GM10248 (cell line): Measurements from ENCODE around the gene SMIM38.

Experiments used
- CTCF ChIA-PET: fragments of 300-600 bp; sonication (Branson Sonifier 250); formaldehyde crosslinking; extraction: SDS; loops from one replicate; lab custom pipeline; 2021; ENCODE audit warnings: antibody characterized with exemption; lab: Yijun Ruan, JAX
- POLR2A ChIA-PET: fragments of 350-650 bp; sonication (Branson Sonifier 250); formaldehyde crosslinking; extraction: SDS; loops from one replicate; lab custom pipeline; 2020; ENCODE audit warnings: antibody characterized with exemption; lab: Yijun Ruan, JAX
- DNase-seq: peaks from one replicate; pipeline ENCODE4 v3.0.0; 2012; ENCODE audit errors: extremely low spot score
- TF ChIP-seq, protein P1 (sequence below): IDR thresholded peaks from 2 replicates; pipeline ENCODE4 v1.5.1; 2012; ENCODE audit warnings: mild to moderate bottlenecking, low read depth; ENCODE audit errors: extremely low read depth, missing control alignments, control extremely low read depth

Gene SMIM38

DNA sequence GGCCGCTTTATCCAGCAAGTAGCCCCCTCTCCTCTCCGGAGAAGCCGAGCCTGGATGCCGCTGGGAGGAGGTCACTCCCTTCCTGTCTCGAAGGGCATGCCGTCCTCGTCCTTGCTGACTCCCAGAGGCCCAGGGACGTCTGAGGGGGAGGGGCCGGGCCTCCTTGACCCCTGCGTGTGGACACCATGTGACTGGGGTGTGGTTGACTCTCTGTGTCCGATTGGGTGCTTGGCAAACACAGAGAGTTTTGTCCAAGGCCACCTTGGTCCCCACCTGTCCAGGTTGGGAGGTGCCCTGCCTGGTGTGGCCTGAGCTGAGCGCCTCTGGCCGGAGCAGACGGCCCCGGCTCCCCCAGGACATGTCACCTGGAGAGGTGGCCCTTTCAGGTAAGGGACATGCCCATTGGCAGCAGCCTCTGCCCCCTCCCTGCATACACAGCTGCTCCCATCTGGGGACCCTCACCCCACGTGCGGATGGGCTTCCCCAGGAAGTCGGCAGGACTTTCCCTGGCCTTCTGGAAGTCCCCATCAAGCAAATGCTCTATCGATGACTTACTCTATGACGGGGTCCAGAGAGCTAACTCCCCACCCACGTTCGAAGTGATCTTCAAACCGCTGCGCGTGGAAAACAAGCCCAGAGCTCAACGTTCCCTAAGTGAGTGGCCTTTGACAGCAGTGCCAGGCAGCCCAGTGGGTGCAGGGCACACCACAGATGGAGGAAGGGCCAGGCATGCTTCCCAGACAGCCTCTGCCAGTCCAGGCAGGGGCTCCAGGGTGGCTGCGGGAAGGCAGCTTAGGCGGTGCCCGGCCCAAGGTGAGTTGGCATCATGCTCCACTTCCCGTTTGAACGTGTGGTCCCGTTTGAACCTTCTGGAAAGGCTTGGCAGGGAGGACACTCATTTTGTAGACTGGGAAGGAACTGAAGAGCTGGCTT lies at the start of gene SMIM38:
Gene SMIM38, plus strand, starts transcription at position 634 of the 933 bp plus-strand sequence. CDS start 1,912 bp downstream, outside the sequence.
- TF ChIP-seq, protein P1, sequence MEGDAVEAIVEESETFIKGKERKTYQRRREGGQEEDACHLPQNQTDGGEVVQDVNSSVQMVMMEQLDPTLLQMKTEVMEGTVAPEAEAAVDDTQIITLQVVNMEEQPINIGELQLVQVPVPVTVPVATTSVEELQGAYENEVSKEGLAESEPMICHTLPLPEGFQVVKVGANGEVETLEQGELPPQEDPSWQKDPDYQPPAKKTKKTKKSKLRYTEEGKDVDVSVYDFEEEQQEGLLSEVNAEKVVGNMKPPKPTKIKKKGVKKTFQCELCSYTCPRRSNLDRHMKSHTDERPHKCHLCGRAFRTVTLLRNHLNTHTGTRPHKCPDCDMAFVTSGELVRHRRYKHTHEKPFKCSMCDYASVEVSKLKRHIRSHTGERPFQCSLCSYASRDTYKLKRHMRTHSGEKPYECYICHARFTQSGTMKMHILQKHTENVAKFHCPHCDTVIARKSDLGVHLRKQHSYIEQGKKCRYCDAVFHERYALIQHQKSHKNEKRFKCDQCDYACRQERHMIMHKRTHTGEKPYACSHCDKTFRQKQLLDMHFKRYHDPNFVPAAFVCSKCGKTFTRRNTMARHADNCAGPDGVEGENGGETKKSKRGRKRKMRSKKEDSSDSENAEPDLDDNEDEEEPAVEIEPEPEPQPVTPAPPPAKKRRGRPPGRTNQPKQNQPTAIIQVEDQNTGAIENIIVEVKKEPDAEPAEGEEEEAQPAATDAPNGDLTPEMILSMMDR: no peak
- DNase-seq: peak; percentile 76
- CTCF ChIA-PET: interaction anchor here (0.7 to 3.0 kb wide), 13 partner anchors 10 to 515 kb away, joined by 3 to 15 read pairs (median 4); partner anchors contain the start of gene MYEOV
- POLR2A ChIA-PET: interaction anchor here (0.8 to 1.8 kb wide), 3 partner anchors 11 to 695 kb away, joined by 3 to 7 read pairs (median 3); partner anchors contain the start of gene PPP6R3

DNA sequence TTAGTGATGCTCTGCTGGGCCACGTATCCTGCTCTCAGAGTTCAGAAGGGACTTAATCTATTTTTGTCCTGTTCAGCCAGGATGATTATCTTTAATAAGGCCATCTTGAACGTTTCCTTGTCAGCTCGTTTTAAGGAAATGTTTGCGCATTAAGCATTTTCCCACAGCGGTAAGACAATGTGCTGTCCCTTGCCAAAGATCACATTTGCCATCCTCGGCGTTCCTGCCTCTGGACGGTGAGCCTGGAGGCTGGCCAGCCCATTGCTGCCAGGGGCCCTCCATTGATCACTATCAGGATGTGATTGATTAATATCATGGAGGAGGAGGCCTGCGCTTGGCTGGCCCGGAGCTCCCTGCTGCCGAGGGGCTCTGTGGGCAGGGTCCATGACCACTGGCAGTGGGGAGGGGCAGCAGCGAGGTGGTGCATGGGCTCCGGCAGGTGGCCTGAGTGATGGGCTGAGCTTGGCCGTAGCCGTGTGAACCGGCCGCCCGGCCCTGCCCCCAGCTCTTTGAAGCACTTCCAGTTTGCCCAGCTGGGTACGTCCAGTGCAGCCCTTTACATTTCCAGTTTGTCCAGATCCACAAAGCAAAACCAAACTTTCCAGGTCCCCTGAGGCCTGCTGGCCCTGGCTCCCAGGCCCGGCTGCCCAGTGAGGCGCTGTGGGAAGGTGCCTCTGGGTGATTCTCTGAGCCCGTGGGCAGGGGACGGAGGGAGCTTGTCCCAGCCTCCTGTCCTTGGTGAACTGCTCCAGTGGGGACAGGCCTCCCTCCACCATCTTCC lies 49.5 kb upstream of the SMIM38 start:
- TF ChIP-seq, protein P1: no peak
- CTCF ChIA-PET: interaction anchor here (0.9 to 1.3 kb wide), 3 partner anchors 17 to 564 kb away, joined by 3 read pairs; no protein-coding TSS in a partner anchor
- no peak for DNase-seq
- POLR2A ChIA-PET: no interaction called here

DNA sequence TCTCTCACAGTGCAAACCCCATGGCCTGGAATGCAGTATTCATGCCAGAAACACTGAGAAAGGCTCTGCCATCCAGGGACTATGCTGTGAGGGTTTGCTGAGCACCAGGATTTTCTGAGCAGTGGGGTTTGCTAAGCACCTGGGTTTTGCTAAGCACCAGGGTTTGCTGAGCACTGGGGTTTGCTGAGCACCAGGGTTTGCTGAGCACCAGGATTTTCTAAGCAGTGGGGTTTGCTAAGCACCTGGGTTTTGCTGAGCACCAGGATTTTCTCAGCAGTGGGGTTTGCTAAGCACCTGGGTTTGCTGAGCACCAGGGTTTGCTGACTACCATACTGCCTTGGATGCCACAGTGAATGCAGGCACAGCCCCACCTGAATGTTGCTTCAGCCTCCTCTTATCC lies 48.3 kb upstream of the SMIM38 start:
- DNase-seq: no peak
- ChIA-PET CTCF (no interaction called here), POLR2A (no interaction called here)
- TF ChIP-seq, protein P1: no peak

DNA sequence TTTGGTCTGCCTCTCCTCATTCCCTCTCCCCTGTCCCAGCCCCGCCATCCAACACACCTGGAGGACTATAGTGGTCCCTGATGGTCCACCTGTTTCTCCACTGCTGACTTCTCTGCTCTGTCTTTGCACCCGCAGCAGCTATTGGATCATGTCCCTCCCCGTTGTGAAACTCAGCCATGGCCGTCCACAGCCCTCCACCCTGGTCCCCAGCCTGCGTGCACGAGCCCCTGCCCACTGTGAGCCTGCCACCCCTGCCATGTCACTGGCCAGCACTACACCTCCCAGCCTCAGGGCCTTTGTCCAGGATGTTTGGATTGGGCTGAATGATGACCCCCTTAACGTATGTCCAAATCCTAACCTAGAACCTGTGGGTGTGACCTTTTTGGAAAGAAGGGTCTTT lies 47.7 kb upstream of the SMIM38 start:
- CTCF ChIA-PET: interaction anchor here (1.1 kb wide), 1 partner anchor 18 kb away, joined by 5 read pairs; no protein-coding TSS in a partner anchor
- POLR2A ChIA-PET: no interaction called here
- TF ChIP-seq, protein P1: no peak
- no peak for DNase-seq

DNA sequence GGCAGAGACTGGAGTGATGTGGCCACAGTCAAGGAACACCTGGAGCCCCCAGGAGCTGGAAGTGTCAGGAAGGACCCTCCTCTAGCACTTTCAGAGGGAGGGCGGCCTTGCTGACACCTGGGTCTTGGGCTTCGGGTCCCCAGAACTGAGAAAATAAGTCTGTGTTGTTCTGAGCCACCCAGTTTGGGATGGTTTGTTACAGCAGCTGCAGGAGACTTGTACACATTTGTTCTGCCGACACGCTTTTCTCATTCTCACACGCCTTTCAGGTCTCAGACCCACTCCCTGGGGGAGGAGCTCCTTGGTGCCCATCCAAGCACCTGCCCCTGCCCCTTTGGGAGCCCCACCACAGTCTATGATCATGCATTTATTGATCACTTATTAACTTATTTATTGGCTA lies 47.2 kb upstream of the SMIM38 start:
- TF ChIP-seq, protein P1: no peak
- ChIA-PET CTCF (interaction anchor here (1.1 kb wide), 1 partner anchor 19 kb away, joined by 5 read pairs; no protein-coding TSS in a partner anchor), POLR2A (no interaction called here)
- no peak for DNase-seq

DNA sequence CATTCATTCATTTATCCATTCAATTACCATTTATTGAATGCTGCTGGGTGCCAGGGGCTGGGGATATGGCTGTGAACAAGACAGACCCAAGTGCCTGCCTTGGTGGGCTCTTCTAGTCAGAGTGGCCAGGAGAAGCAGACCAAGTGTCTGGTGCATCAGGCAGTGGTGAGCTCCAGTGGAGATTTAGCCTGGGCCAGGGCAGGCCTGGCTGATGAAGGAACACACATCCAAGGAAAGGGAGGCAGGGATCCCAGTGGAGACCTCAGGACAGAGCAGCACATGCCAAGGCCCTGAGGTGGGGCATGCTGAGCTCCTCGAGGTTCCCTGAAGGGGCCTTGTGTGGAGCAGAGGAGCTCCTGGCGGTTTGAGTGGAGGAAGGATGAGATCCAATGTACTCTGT lies 46.6 kb upstream of the SMIM38 start:
- ChIA-PET CTCF (interaction anchor here (1.1 kb wide), 1 partner anchor 19 kb away, joined by 5 read pairs; no protein-coding TSS in a partner anchor), POLR2A (no interaction called here)
- no peak for DNase-seq

More for the DNA sequence above, 46.6 kb upstream of the SMIM38 start:
- TF ChIP-seq, protein P1: no peak
